ENCODE data around the gene HOXD8. TPM values are rescaled to one million over a fixed set of nuclear protein-coding genes. Genes with fewer than 3 reads are reported as not detected.

HOXD8 gene
- total and polyA plus RNA-seq, 9 donors = 29.2 to 50.6 (median 36.2) TPM

DNA sequence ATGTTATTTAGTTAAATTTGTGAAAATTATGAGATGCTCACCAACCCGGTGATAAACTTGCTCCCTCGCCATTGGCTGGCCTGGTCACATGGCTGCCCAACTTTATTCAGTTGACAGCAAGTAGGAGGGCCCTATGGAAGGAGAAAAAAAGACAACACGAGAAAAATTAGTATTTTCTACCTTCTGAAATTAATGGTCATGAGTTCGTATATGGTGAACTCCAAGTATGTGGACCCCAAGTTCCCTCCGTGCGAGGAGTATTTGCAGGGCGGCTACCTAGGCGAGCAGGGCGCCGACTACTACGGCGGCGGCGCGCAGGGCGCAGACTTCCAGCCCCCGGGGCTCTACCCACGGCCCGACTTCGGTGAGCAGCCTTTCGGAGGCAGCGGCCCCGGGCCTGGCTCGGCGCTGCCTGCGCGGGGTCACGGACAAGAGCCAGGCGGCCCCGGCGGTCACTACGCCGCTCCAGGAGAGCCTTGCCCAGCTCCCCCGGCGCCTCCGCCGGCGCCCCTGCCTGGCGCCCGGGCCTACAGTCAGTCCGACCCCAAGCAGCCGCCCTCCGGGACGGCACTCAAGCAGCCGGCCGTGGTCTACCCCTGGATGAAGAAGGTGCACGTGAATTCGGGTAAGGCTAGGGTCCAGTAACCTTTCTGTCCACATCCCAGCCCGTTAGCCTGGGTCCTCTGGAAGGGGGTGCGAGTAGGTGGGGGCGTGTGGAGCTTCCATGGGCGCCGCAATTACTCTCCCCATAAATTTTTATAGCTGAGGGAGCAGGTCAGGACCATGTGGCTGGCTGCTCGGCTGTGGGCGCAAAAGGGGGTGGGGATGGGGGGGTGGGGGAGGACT lies 22.2 kb downstream of the HOXD8 start, which contains the start of gene HOXD4:
TSS of gene HOXD4 (plus strand) at position 109 of the 846 bp plus-strand sequence. CDS start at position 193, 84 bp downstream.
- TF ChIP-seq POLR2A (IDR thresholded peaks at IDR 0.05) (no peak), EP300 (IDR thresholded peaks at IDR 0.05) (no peak)
- TF ChIP-seq, protein P1, sequence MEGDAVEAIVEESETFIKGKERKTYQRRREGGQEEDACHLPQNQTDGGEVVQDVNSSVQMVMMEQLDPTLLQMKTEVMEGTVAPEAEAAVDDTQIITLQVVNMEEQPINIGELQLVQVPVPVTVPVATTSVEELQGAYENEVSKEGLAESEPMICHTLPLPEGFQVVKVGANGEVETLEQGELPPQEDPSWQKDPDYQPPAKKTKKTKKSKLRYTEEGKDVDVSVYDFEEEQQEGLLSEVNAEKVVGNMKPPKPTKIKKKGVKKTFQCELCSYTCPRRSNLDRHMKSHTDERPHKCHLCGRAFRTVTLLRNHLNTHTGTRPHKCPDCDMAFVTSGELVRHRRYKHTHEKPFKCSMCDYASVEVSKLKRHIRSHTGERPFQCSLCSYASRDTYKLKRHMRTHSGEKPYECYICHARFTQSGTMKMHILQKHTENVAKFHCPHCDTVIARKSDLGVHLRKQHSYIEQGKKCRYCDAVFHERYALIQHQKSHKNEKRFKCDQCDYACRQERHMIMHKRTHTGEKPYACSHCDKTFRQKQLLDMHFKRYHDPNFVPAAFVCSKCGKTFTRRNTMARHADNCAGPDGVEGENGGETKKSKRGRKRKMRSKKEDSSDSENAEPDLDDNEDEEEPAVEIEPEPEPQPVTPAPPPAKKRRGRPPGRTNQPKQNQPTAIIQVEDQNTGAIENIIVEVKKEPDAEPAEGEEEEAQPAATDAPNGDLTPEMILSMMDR (IDR thresholded peaks at IDR 0.05) = no peak
- peak within 1 kb of the TSS; percentile 36 for H3K4me3 ChIP-seq
- no peaks in the 10 kb centered on the region for H3K9me3 ChIP-seq
- DNase-seq = peak in 1 of 5 donors; percentile 12
- no peaks in the 10 kb centered on the region for H3K27me3 ChIP-seq
- intact Hi-C loops (cut with DNase I) = no loop called here
- H3K36me3 ChIP-seq = no peaks in the 10 kb centered on the region
- 66 to 74% (median 68%) methylated on average over 51 to 55 of the region's 55 CpGs for WGBS, 3 donors
- peaks cover 5% of the 10 kb centered on the region for H3K4me1 ChIP-seq (ENCODE audit: insufficient read depth)
- H3K27ac ChIP-seq = no peak within 1 kb of the TSS

DNA sequence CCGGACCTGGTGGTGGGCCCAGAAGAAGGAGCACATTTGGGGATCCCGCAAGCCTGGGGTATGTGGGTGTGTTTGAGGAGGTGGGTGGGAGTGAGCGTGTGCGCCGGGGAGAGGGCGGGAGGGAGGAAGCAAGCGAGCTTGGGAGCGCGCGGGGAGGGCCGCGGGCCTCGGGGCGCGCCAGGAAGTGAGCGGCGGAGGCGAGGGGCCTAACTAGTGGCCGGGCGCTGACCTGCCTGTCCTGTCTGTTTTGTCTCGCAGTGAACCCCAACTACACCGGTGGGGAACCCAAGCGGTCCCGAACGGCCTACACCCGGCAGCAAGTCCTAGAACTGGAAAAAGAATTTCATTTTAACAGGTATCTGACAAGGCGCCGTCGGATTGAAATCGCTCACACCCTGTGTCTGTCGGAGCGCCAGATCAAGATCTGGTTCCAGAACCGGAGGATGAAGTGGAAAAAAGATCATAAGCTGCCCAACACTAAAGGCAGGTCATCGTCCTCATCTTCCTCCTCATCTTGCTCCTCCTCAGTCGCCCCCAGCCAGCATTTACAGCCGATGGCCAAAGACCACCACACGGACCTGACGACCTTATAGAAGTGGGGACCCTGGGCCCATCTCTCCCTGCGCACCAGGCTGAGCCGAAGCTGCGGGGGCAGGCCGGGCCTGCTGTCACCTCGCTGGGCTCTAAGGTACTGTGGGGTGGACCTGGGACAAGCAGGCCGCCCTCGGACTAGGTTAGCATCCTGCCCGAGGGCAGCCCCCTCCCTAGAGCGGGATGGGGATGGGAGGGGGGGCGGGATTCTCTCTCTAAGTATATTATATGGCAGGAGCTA lies 23.1 kb downstream of the HOXD8 start:
- no peaks in the 10 kb centered on the region for H3K36me3 ChIP-seq
- intact Hi-C loops (cut with DNase I) = no loop called here
- peak overlapping the region; percentile 36 for H3K4me3 ChIP-seq
- no peaks in the 10 kb centered on the region for H3K9me3 ChIP-seq
- no peaks in the 10 kb centered on the region for H3K27me3 ChIP-seq
- TF ChIP-seq, protein P1 (IDR thresholded peaks at IDR 0.05) = no peak
- TF ChIP-seq EP300 (IDR thresholded peaks at IDR 0.05) = no peak
- no peak for TF ChIP-seq POLR2A (IDR thresholded peaks at IDR 0.05)
- no peak overlapping the region for H3K27ac ChIP-seq
- H3K4me1 ChIP-seq (ENCODE audit: insufficient read depth) = peaks cover 5% of the 10 kb centered on the region
- DNase-seq = no peak
- 72 to 80% (median 76%) methylated on average over 48 of the region's 48 CpGs for WGBS, 3 donors

DNA sequence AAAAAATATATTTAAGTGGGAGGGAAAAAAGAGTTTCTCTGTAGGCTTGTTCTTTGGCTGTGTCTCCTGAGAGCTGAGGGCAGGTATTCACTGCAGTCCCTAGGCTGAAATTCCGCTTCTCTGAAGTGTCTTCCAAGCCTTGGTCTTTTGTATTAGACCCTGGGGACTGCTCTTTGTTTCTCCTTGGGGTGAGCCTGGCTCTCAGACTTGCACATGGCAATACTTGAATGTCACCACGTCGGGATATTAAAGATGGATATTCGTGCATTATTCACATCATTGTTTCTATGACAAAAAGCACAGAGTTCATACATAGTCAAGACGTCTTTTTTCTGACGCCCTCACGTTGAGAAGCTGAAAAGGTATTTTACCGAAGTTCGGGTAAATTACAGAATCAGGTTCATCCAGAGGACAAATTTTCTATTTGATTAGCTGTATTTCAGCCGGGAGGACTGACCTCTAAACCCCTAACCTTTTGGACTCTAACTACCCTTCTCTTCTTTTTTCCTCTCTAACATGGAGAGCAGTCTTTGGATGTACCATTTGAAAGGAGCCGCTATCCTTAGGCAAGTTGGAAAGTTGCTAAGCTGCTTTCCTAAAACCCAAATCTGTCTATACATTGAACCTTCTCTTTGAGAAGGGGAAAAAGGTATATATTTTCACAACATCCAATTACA lies 25.2 kb downstream of the HOXD8 start:
- no peak overlapping the region for H3K27ac ChIP-seq
- TF ChIP-seq POLR2A (IDR thresholded peaks at IDR 0.05) (no peak), EP300 (IDR thresholded peaks at IDR 0.05) (no peak)
- TF ChIP-seq, protein P1 (IDR thresholded peaks at IDR 0.05) = no peak
- H3K36me3 ChIP-seq = no peaks in the 10 kb centered on the region
- 78 to 87% (median 82%) methylated on average over 11 of the region's 11 CpGs for WGBS, 3 donors
- no peaks in the 10 kb centered on the region for H3K27me3 ChIP-seq
- intact Hi-C loops (cut with DNase I) = loop anchor here in 1 of 4 donors (5.0 kb wide), 1 partner anchor 303 kb away; no protein-coding TSS in a partner anchor
- no peak overlapping the region for H3K4me3 ChIP-seq
- no peaks in the 10 kb centered on the region for H3K9me3 ChIP-seq
- H3K4me1 ChIP-seq (ENCODE audit: insufficient read depth) = no peaks in the 10 kb centered on the region
- no peak for DNase-seq

Data from ovary (tissue), 9 donors.